DOHH2 (cell line): ENCODE results near the gene LRRC32.

Source experiments
- CTCF ChIP-seq: fragments of 200-600 bp; sonication (generic); IDR thresholded peaks from one replicate; pipeline ENCODE4 v1.5.1; 2014; ENCODE audit warnings: antibody characterized with exemption, mild to moderate bottlenecking, low read depth, low read length; ENCODE audit not compliant: poor library complexity, severe bottlenecking
- EZH2phosphoT487 ChIP-seq: fragments of 200-600 bp; sonication (generic); IDR thresholded peaks from 2 replicates; pipeline ENCODE4 v1.6.1; 2017; ENCODE audit warnings: borderline replicate concordance, mild to moderate bottlenecking, antibody characterized with exemption, low read length, moderate library complexity, mixed read lengths

DNA sequence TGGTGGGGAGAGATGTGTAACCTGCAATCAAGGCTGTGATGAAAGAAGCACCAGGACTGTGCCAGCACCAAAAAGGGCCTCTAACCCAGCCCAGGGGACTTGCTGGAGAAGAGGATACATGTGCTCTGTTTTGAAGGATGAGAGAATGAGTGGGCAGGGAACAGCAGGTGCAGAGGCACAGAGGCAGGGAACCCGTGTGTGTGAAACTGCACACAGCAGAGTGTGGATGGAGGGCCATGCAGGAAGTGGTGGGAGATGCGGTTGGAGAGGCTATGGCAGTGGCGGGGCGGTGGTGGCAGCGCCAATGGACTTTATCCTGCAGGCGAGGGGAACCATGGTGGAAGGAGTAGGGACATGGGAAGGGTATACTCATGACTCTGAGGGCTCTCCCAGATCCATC, 25.2 kb upstream of the LRRC32 start:
- TF ChIP-seq CTCF (no peak), EZH2phosphoT487 (no peak)
